Fibroblast of pulmonary artery (primary cell): Measurements from ENCODE around the gene CPAMD8.
"Not testable (repeated sequence)": the region's sequence is repeated elsewhere in the genome, so short reads cannot be mapped to it uniquely, and the experiment has no call there.

Experiments used
- DNase-seq: peaks from one replicate; pipeline ENCODE4 v3.0.0-alpha.2; 2010; ENCODE audit warnings: low read depth
- H3K4me3 ChIP-seq: replicated peaks from 2 replicates; pipeline ENCODE4 v1.5.1; 2011; ENCODE audit warnings: low read depth, mild to moderate bottlenecking, control low read depth, low read length, moderate library complexity
- CTCF ChIP-seq: IDR thresholded peaks from 2 replicates; pipeline ENCODE4 v1.5.1; 2011; ENCODE audit warnings: mild to moderate bottlenecking, control low read depth, low read length, inconsistent platforms; ENCODE audit errors: missing control alignments

CPAMD8 gene

DNA sequence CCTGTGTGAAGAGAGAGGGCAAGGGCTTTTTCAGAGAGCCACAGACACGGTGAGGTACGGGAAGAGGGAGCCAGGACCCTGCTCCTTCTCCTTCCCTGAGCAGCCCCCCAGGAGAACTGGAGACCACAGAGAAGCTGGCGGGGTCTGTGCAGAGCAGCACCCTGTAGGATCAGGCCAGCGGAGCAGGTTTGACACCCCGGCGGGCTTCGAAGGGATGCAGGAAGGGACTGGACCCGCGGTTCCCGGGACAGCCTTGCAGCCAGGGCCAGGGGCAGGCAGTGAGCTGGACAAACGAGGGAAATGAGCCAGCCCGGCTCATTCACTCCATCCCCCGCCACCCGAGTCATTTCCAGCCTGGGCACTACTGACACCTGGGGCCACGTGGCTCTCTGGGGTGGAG, 22.2 kb downstream of the CPAMD8 start:
- DNase-seq: no peak
- TF ChIP-seq CTCF: no peak
- no peak overlapping the region for H3K4me3 ChIP-seq

DNA sequence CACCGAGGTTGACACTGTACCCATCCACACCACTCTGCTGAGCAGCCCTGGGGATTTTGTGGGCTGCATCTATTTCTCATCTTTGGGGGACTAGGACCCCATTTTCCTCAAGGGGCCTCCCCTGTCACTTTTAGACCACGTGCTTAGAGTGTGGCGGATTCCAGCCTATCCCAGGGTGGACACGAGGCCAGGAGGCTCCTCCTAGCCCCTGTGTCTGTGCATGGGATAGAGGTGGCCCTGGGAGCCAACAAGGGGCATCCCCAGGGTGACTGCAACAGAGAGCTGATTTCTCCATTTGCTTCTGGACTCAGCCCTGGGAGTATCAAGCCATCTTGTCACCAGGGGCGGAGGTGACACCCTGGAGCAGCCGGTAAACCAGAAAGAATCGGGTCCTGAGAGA, 24.2 kb downstream of the CPAMD8 start:
- TF ChIP-seq CTCF: no peak
- no peak overlapping the region for H3K4me3 ChIP-seq
- DNase-seq: no peak

GRCh38 chr19:17001603-17002183, 24.9 kb downstream of the CPAMD8 start:
- no peak for DNase-seq
- H3K4me3 ChIP-seq: no peak overlapping the region
- TF ChIP-seq CTCF: no peak

- no peak for TF ChIP-seq CTCF
- no peak for DNase-seq
- H3K4me3 ChIP-seq: no peak overlapping the region
These were observed 27.9 kb downstream of the CPAMD8 start for GRCh38 chr19:16998635-16999194.

GRCh38 chr19:16996838-16997490, 29.6 kb downstream of the CPAMD8 start:
- DNase-seq, H3K4me3 ChIP-seq: not testable (repeated sequence)

DNA sequence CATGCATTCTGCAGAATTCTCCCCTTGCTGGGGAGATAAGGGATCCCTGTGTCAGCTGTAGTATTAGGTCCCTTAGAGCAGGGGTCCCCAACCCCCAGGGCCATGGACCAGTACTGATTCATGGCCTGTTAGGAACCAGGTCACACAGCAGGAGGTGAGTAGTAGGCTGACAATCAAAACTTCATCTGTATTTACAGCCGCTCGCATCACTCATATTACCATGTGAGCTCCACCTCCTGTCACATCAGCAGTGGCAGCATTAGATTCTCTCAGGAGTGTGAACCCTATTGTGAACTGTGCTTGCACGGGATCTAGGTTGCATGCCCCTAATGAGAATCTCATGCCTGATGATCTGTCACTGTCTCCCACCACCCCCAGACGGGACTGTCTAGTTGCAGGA, 37.9 kb downstream of the CPAMD8 start:
- no peak for DNase-seq
- no peak for TF ChIP-seq CTCF
- H3K4me3 ChIP-seq: no peak overlapping the region

GRCh38 chr19:16985403-16985802, 41.2 kb downstream of the CPAMD8 start:
- no peak for DNase-seq
- H3K4me3 ChIP-seq: no peak overlapping the region
- TF ChIP-seq CTCF: no peak

DNA sequence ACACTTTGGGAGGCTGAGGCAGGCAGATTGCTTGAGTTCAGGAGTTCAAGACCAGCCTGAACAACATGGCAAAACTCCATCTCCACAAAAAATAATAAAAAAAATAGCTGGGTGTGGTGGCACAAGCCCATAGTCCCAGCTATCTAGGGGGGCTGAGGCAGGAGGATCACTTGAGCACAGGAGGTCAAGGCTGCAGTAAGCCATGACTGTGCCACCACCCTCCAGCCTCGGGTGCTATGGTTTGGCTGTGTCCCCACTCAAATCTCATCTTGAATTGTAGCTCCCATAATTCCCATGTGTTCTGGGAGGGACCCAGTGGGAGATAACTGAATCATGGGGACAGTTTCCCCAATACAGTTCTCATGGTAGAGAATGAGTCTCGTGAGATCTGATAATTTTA, 44.0 kb downstream of the CPAMD8 start:
- H3K4me3 ChIP-seq, DNase-seq: not testable (repeated sequence)
